Spleen (tissue), 11 donors: ENCODE measurements around the gene CHST7. TPM values are rescaled to one million over a fixed set of nuclear protein-coding genes. Genes with fewer than 3 reads are reported as not detected.
"Not testable (repeated sequence)": the region's sequence is repeated elsewhere in the genome, so short reads cannot be mapped to it uniquely, and the experiment has no call there.

Experiments
- DNase-seq: peaks from one replicate; pipeline ENCODE4 v3.0.0-alpha.2; 2020
- H3K27ac ChIP-seq, 8 donors: fragments of 200-600 bp; sonication (generic) in 7 of 8; 1 replicate in 4 of 8; 2 replicates in 4 of 8; pipeline versions ENCODE4 v1.5.0 to v1.8.0; 2016 to 2021; ENCODE audit warnings: inconsistent platforms in 4 of 8, mild to moderate bottlenecking in 4 of 8, moderate library complexity in 1 of 8
- H3K27me3 ChIP-seq, 7 donors: fragments of 200-600 bp; sonication (generic) in 6 of 7; replicated peaks in 1 of 7; 1 replicate in 4 of 7; 2 replicates in 3 of 7; pipeline versions ENCODE4 v1.5.0 to v1.8.0; 2016 to 2021; ENCODE audit warnings: inconsistent platforms in 3 of 7, mild to moderate bottlenecking in 1 of 7
- H3K36me3 ChIP-seq, 6 donors: fragments of 200-600 bp; sonication (generic) in 5 of 6; 1 replicate in 4 of 6; 2 replicates in 2 of 6; pipeline versions ENCODE4 v1.5.0 to v1.8.0; 2016 to 2021; ENCODE audit warnings: inconsistent platforms in 2 of 6
- H3K4me1 ChIP-seq, 6 donors: fragments of 200-600 bp; sonication (generic) in 5 of 6; 1 replicate in 3 of 6; 2 replicates in 3 of 6; pipeline versions ENCODE4 v1.5.0 to v1.8.0; 2016 to 2021; ENCODE audit warnings: inconsistent platforms in 3 of 6
- H3K4me3 ChIP-seq, 8 donors: fragments of 200-600 bp; sonication (generic) in 7 of 8; 1 replicate in 4 of 8; 2 replicates in 4 of 8; pipeline versions ENCODE4 v1.5.0 to v1.8.0; 2016 to 2021; ENCODE audit warnings: inconsistent platforms in 4 of 8, mild to moderate bottlenecking in 4 of 8, moderate library complexity in 2 of 8
- H3K9me3 ChIP-seq, 8 donors: fragments of 200-600 bp; sonication (generic) in 7 of 8; 1 replicate in 4 of 8; 2 replicates in 4 of 8; pipeline versions ENCODE4 v1.5.0 to v1.8.0; 2016 to 2021; ENCODE audit warnings: inconsistent platforms in 4 of 8
- POLR2A ChIP-seq, 3 donors: fragments of 450-650 bp; IDR thresholded peaks; one replicate each; pipeline ENCODE4 v1.5.1; 2017; ENCODE audit warnings: antibody characterized with exemption in 3 of 3, mild to moderate bottlenecking in 1 of 3
- POLR2AphosphoS5 ChIP-seq, 3 donors: sonication (generic); formaldehyde crosslinking; IDR thresholded peaks; one replicate each; pipeline ENCODE4 v1.5.1; 2017; ENCODE audit warnings: antibody characterized with exemption in 3 of 3
- WGBS, 5 donors: extraction: QIAGEN DNeasy Blood & Tissue Kit in 3 of 5; methylation state at CpG; one replicate each; pipeline versions ENCODE4 v1.1.5 to v1.1.7; 2013 to 2018; 5-methylcytosine and 5-hydroxymethylcytosine counted together
- intact Hi-C: fragments of 100-400 bp; cut with DNase I; formaldehyde crosslinking; loops from one replicate; pipeline ENCODE4 v1.15.0; 2023; ENCODE audit warnings: low total_unique reads
- polyA plus RNA-seq, 3 donors: library from polyadenylated mRNA; stranded (reverse); fragments of 200-250 nt; gene quantifications; one replicate each; pipeline ENCODE4 v1.2.1, GENCODE V29; 2013
- total RNA-seq, 7 donors: library from RNA; depleted of rRNA in 3 of 7; stranded (reverse); fragments of >200 nt in 3 of 7; fragmentation: NEBNext Ultra II Directional in 4 of 7; extraction: Animal tissue kit (Norgen Biotek cat#: 25700) in 4 of 7; gene quantifications; one replicate each; pipeline versions ENCODE4 v1.1.0 to v1.2.1, GENCODE V29; 2016 to 2021
- TF ChIP-seq, protein P1 (sequence below), 11 experiments: fragments of 200-600 bp in 7 of 11; fragments of 450-650 bp in 4 of 11; sonication (generic) in 4 of 11; IDR thresholded peaks in 8 of 11; conservative IDR thresholded peaks in 3 of 11; 1 replicate in 7 of 11; 2 replicates in 4 of 11; pipeline versions ENCODE4 v1.4.0 to v1.8.0; 2016 to 2021; ENCODE audit warnings: antibody characterized with exemption in 11 of 11, inconsistent platforms in 4 of 11, mild to moderate bottlenecking in 1 of 11
- donor health status: healthy with polysubstance abuse.
- donor health status: DM: no; HTN: no; CAD: no; lungs with moderate emphysema.
- donor health status: DM: no; HTN: no; CAD: no.
- donor health status: Bipolar disorder and iron deficiency.
- donor health status: healthy.
- donor health status: DM: no; HTN: no; CAD: no.
- donor health status: DM: yes; HTN: yes; CAD: no.

Gene CHST7
- total and polyA plus RNA-seq, 10 donors: 2.0 to 43.9 (median 18.7) TPM

DNA sequence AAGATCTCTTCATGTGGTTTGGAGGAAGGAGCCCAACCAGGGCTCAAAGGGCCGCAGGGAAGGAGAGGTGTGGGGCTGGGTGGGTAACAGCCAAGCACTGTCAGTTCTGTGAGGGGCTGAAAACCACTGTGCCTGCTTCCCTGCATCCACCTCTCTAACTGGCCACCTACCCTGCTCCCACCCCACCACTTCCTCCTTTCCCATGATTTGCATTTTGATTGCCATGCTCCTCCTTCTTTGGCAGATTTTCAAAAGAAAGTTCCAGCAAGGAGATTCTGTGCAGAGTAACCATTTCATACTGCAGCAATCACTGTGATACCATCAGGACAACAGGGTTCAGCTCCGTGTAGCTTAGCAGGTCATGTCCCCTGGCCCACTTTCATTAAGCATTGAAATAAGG lies 30.1 kb upstream of the CHST7 start:
- peaks cover 0 to 17% (median 0%) of the 10 kb centered on the region in 6 donors for H3K36me3 ChIP-seq
- intact Hi-C loops: no loop called here
- TF ChIP-seq, protein P1, sequence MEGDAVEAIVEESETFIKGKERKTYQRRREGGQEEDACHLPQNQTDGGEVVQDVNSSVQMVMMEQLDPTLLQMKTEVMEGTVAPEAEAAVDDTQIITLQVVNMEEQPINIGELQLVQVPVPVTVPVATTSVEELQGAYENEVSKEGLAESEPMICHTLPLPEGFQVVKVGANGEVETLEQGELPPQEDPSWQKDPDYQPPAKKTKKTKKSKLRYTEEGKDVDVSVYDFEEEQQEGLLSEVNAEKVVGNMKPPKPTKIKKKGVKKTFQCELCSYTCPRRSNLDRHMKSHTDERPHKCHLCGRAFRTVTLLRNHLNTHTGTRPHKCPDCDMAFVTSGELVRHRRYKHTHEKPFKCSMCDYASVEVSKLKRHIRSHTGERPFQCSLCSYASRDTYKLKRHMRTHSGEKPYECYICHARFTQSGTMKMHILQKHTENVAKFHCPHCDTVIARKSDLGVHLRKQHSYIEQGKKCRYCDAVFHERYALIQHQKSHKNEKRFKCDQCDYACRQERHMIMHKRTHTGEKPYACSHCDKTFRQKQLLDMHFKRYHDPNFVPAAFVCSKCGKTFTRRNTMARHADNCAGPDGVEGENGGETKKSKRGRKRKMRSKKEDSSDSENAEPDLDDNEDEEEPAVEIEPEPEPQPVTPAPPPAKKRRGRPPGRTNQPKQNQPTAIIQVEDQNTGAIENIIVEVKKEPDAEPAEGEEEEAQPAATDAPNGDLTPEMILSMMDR (IDR thresholded peaks at IDR 0.05 in 8 of 11, conservative IDR thresholded peaks at IDR 0.05 in 3 of 11): no peak
- TF ChIP-seq POLR2A (IDR thresholded peaks at IDR 0.05): no peak
- no peak for TF ChIP-seq POLR2AphosphoS5 (IDR thresholded peaks at IDR 0.05)
- H3K27me3 ChIP-seq: no peaks in the 10 kb centered on the region
- H3K4me3 ChIP-seq: no peak overlapping the region
- no peak for DNase-seq
- no peaks in the 10 kb centered on the region for H3K9me3 ChIP-seq
- no peak overlapping the region for H3K27ac ChIP-seq
- peaks cover 0 to 42% (median 23%) of the 10 kb centered on the region in 6 donors for H3K4me1 ChIP-seq
- WGBS, 5 donors: 70 to 84% (median 76%) methylated on average over 1 to 2 of the region's 2 CpGs

DNA sequence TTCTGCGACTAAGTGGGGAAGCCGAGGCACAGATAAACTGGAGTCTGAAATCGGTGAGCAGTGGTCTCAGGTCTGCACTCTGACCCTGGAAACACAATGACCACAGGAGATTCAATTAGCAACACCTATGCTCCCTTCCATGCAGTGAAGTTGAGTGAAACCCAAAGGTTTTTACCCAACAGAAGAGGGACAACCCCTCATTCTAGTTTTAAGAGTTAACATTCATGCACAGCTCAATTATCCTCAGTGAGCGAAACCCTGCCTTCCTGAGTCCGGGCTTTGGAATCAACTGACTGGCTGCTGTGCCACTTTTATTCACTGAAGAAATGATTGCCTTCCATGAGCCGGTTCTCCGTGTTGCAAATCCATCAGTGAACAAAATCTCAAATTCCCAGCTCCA lies 29.0 kb upstream of the CHST7 start:
- peaks cover 0 to 42% (median 23%) of the 10 kb centered on the region in 6 donors for H3K4me1 ChIP-seq
- DNase-seq, H3K27me3 ChIP-seq, H3K9me3 ChIP-seq, intact Hi-C loops: not testable (repeated sequence)
- H3K27ac ChIP-seq: peak overlapping the region in 7 of 8 donors; percentile 76 to 90 (median 87)
- peak overlapping the region; percentile 48 to 73 (median 57) for H3K4me3 ChIP-seq
- peaks cover 0 to 13% (median 0%) of the 10 kb centered on the region in 6 donors for H3K36me3 ChIP-seq
- 13 to 62% (median 51%) methylated on average over 4 to 7 of the region's 7 CpGs for WGBS, 5 donors

DNA sequence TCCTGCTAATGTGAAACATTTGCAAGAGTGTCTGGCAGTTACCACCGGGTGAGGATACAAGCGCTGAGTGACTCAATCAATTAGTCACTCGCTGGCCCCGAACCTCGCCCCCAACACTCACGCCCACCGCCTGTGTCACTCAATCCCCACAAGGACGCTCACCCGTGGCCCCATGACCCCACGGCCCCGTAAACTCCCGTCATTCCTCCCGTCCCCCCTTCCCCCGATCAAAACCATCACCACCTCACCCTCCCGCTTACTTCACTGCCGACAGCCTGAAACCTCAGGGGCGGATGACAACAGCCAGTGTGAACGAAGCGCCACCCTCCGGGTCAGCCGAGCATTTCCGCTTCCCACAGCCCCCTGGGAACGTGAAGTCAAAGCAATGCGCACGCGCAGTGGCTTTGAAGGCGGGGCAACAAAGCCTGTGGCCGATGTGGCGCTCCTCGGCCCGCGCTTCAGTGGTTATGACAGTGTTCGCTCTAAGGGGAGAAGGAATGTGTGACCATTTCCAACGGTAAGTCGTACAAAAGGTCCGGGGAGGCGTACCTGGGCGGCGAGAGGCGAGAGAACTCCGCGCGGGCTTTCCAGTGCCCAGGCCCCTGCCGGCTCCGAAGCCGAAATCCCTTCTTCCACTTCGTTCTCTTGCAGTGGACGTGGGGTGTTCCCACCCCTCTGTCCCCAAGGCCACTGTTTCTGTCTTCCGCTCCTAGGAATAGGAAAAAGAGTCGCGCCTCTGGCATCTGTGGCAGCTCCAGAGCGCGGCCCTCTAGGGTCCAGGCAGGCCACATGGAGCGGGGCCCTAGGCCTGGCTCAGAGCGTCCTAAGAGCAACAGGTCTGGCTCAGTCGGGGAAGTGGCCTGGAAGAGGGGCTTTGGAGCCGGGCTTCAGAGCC lies 28.2 kb upstream of the CHST7 start, which contains the start of gene ZNF674:
Gene ZNF674, minus strand, starts transcription at position 311 of the 895 bp plus-strand sequence. CDS start 3,334 bp downstream, outside the sequence.
- H3K36me3 ChIP-seq: peaks cover 0 to 13% (median 0%) of the 10 kb centered on the region in 6 donors
- 0 to 49% (median 1%) methylated on average over 32 to 57 of the region's 57 CpGs for WGBS, 5 donors

DNA sequence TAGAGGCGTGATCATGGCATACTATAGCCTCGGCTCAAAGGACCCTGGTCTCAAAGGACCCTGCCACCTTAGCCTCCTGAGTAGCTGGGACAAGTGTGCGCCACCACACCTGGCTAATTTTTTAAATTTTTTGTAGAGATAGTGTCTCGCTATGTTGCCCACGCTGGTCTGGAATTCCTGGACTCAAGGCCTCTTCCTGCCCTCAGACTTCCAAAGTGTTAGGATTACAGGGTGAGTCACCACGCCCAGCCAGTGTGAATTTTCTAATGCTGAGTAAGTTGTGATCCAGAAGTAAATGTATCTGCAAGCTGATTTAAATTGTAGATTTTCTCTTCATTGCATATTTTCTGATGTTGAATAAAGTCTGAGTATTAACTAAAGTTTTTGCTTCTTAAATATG lies 25.7 kb upstream of the CHST7 start:
- 67 to 93% (median 84%) methylated on average over 6 of the region's 6 CpGs for WGBS, 5 donors
- H3K4me1 ChIP-seq: peaks cover 0 to 42% (median 23%) of the 10 kb centered on the region in 6 donors
- intact Hi-C loops: no loop called here
- no peak for DNase-seq
- peaks cover 0 to 8% (median 0%) of the 10 kb centered on the region in 6 donors for H3K36me3 ChIP-seq
- H3K27ac ChIP-seq: no peak overlapping the region
- no peak for TF ChIP-seq POLR2A (IDR thresholded peaks at IDR 0.05)
- no peak for TF ChIP-seq POLR2AphosphoS5 (IDR thresholded peaks at IDR 0.05)
- TF ChIP-seq, protein P1 (IDR thresholded peaks at IDR 0.05 in 8 of 11, conservative IDR thresholded peaks at IDR 0.05 in 3 of 11): no peak
- H3K9me3 ChIP-seq: no peaks in the 10 kb centered on the region
- H3K4me3 ChIP-seq: no peak overlapping the region
- H3K27me3 ChIP-seq: no peaks in the 10 kb centered on the region

More for the DNA sequence above, 28.2 kb upstream of the CHST7 start, which contains the start of gene ZNF674:
- Histone ChIP-seq H3K4me3 (peak within 1 kb of the TSS; percentile 48 to 73 (median 57)), H3K27me3 (no peaks in the 10 kb centered on the region), H3K4me1 (peaks cover 0 to 42% (median 23%) of the 10 kb centered on the region in 6 donors), H3K27ac (peak within 1 kb of the TSS; percentile 68 to 90 (median 86)), H3K9me3 (no peaks in the 10 kb centered on the region)
- intact Hi-C loops: no loop called here
- TF ChIP-seq, protein P1 (IDR thresholded peaks at IDR 0.05 in 8 of 11, conservative IDR thresholded peaks at IDR 0.05 in 3 of 11): peak in 10 of 11 experiments; percentile 33 to 72 (median 54)
- TF ChIP-seq POLR2AphosphoS5 (IDR thresholded peaks at IDR 0.05) (peak; percentile 94 to 96 (median 94)), POLR2A (IDR thresholded peaks at IDR 0.05) (peak in 2 of 3 donors; percentile 36 to 60)
- DNase-seq: peak; percentile 97
